M059J (cell line): Measurements from ENCODE around the gene ATP5IF1. TPM values are rescaled to one million over a fixed set of nuclear protein-coding genes. Genes with fewer than 3 reads are reported as not detected.

Experiments
- DNase-seq: peaks from one replicate; pipeline ENCODE4 v3.0.0-alpha.2; 2012; ENCODE audit warnings: low read depth
- total RNA-seq: library from RNA; depleted of rRNA; stranded (reverse); fragments of >200 nt; shearing (Covaris generic); gene quantifications from 2 replicates; pipeline ENCODE4 v1.2.3, GENCODE V29; 2014; rRNA removed

Gene ATP5IF1
- total RNA-seq, 1 experiment from 2014 or later: 323 TPM

DNA sequence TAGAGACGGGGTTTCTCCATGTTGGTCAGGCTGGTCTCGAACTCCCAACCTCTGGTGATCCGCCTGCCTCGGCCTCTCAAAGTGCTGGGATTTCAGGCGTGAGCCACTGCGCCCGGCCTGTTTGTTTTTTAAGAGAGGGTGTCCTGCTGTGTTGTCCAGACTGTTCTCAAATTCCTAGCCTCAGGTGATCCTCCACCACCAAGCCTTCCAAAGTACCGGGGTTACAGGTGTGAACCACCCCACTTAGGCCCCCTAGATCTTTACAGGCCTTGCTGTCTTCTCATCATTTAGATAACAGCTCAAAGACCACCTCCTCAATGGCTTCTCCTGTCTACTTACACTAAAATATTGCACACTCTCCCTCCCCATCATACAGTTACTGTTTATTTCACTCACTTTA lies 29.7 kb downstream of the ATP5IF1 start:
- DNase-seq: no peak

DNA sequence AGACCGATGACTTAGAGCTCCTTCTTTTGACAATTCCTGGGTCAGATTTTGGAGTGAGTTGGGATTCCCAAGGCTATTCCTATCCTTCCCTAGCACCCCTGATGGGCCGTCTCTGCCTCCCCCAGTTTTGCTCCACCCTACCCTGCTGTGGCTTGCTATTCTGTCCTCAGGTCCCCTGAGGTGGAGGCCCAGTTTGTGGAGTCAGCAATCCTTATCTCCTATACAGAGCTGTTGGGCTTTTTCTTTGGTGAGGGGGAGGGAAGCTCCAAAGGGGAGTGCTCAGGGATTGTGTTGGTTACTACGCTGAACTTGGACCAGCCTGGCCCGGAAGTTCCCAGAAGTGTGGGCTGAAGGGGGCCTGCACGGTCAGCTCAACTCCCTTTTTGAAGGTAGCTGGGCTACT lies 31.0 kb downstream of the ATP5IF1 start:
- no peak for DNase-seq

- no peak for DNase-seq
These were observed 31.7 kb downstream of the ATP5IF1 start for GRCh38 chr1:28267633-28268032.

DNA sequence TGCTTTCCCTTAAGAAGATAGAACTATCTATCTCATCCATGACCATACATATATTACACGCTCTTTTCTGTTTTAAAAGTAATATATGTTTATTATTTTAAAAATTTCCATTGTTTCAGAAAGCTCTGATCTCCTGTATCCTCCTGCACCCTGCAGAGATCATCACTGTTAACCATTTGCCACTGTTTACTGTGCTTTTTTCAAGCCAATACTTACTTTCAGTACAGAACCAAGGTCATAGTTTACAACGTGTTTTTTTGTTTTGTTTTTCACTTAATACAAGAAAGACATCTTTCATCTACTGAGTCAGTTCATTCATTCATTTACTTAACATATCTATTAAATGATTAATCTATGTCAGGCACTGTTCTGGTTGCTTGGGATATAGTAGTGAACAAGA lies 33.6 kb downstream of the ATP5IF1 start:
- no peak for DNase-seq

DNA sequence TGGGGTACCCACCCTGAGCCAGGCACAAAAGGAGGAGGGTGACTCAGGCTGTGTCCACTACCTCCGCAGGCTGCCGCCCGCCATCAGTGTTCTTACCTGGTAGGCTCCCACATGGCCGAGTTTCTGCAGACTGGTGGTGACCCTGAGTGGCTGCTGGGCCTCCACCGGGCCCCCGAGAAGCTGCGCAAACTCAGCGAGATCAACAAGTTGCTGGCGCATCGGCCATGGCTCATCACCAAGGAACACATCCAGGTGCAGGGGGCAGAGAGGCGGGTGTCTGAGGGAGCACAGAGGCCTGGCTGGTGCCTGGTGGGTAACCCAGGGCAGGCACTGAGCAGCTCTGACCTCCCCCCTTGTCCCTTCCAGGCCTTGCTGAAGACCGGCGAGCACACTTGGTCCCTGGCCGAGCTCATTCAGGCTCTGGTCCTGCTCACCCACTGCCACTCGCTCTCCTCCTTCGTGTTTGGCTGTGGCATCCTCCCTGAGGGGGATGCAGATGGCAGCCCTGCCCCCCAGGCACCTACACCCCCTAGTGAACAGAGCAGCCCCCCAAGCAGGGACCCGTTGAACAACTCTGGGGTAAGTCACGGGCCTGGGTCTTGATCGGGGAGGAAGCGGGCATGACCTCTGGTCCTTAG lies 36.4 kb downstream of the ATP5IF1 start:
- no peak for DNase-seq

- peak; percentile 53 for DNase-seq
These were observed 37.4 kb downstream of the ATP5IF1 start for GRCh38 chr1:28273216-28273860.

DNA sequence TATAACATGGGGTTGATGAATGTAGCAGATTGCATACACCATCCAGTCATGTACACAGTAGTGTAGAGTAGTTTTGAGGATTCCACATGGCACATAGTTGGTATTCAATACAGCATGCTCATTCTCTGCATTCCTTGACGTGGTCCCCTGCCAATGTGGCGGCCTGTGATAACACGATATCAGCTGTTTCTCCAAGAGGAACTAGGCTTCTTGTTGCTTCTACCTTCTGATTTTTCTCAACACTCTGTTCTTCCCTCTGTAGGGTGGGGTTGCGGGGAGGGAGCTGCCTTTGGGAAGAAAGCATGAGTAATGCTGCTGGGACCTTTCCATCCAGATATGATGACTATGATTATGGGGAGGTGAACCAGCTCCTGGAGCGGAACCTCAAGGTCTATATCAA lies 42.8 kb downstream of the ATP5IF1 start:
- DNase-seq: no peak

DNA sequence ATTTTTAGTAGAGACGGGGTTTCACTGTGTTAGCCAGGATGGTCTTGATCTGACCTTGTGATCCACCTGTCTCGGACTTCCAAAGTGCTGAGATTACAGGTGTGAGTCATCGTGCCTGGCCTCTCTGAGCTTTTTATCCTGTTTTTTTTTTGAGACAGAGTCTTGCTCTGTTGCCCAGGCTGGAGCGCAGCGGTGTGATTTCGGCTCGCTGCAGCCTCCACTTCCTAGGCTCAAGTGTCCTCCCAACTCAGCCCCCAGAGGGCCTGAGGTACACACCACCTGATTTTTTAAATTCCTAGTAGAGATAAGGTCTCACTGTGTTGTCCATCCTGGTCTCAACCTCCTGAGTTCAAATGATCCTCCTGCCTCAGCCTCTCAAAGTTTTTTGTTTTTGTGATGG lies 43.8 kb downstream of the ATP5IF1 start:
- no peak for DNase-seq

- DNase-seq: no peak
These were observed 44.6 kb downstream of the ATP5IF1 start for GRCh38 chr1:28280501-28280900.

DNA sequence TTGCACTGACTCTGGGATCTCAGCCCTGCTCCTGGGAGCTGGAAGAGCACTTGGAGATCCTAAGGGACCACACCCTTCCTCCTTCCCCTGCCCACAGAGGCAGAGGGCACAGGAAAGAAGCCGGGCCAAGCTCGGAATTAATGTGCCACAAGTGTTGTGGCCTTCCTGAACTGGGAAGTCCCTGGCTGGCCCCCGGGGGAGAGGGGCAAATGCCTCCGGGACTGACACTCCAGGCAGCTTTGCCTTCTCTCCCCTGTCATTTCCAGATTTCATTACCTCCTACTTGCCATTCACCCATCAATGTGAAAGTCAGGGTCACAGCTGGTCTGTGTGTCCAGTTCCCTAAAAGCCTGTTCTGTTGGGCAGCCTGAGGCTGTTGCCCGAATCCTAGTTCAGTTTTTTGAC lies 45.1 kb downstream of the ATP5IF1 start:
- DNase-seq: no peak

GRCh38 chr1:28281608-28282425 lies 45.9 kb downstream of the ATP5IF1 start:
- DNase-seq: no peak

DNA sequence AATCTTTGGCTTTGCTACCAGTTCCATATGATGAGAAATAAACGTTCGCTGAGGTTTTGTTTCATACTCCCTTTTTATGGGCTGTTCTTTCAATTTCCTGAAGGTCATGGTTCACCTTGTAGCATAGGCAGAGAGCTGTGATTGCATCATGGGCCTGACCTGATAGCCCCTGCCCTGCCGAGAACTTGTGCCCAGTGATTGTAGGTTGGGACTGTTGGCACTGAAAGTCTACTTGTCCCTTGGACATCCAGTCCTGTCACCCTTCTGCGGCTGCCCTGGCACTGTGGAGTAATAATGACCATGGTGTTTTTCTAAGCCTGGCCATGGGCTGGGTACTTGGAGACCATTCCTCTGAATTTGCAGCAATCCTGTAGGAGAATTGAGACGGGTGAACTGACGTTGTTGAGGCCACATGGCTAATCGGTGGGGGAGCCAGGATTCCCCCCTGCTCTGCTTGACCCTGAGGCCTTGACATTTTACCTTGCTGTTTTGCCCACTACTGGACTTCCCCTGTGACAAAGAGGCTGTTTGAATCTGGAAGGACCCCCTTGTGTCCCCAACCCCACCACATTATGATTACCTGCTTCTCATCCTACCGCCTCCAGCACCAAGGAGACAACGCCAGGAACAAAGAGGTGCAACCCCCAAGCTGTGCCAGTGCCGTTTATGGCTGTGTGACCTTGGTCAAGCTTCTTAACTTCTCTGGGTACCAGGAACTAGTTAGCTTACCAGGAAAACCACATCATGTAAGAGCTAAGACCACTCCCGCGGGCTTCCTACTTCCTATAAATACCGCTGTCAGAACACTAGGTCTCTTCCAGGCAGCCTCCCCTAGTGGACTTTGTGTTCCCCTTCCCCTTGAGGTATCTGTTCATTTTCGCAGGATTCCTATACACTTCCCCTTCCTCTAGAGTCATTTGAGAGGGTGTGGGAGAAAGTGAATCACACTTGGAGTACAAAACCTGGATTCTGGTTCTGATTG lies 46.8 kb downstream of the ATP5IF1 start:
- no peak for DNase-seq

GRCh38 chr1:28286111-28286510 lies 50.2 kb downstream of the ATP5IF1 start:
- DNase-seq: no peak

Other genes with a start within 250 kb of the ATP5IF1 start
- gene EYA3, start 147.5 kb upstream of the ATP5IF1 start, total RNA-seq: 20.0 and 25.4 TPM in 2 replicates
- gene PTAFR, start 59.4 kb upstream of the ATP5IF1 start, total RNA-seq: 0.07 and 0.47 TPM in 2 replicates
- gene DNAJC8, start 3.1 kb upstream of the ATP5IF1 start, total RNA-seq: 140 and 151 TPM in 2 replicates
- gene SESN2, start 23.4 kb downstream of the ATP5IF1 start, total RNA-seq: 5.3 and 7.9 TPM in 2 replicates
- 13.2 and 15.5 TPM in 2 replicates for gene MED18, start 92.9 kb downstream of the ATP5IF1 start, total RNA-seq
- 17.8 and 31.1 TPM in 2 replicates for gene PHACTR4, start 133.6 kb downstream of the ATP5IF1 start, total RNA-seq